Neural crest cell (in vitro differentiated cells): Measurements from ENCODE around the gene AKAP13. TPM values are rescaled to one million over a fixed set of nuclear protein-coding genes. Genes with fewer than 3 reads are reported as not detected.
A peak's percentile ranks its signal among the peaks of the same experiment; 100 is the strongest.

Source experiments
- DNase-seq: peaks from one replicate; pipeline ENCODE4 v3.0.0; 2021; ENCODE audit warnings: low read depth, mixed read lengths, low spot score
- H3K27ac Mint-ChIP-seq: one replicate; pipeline ENCODE4 v1.8.0; 2021; ENCODE audit warnings: mild to moderate bottlenecking, mixed read lengths; ENCODE audit not compliant: unreplicated experiment
- H3K27me3 Mint-ChIP-seq: 2 replicates; pipeline ENCODE4 v1.8.0; 2021; ENCODE audit warnings: low read depth, mild to moderate bottlenecking, mixed read lengths
- H3K36me3 Mint-ChIP-seq: 2 replicates; pipeline ENCODE4 v1.8.0; 2021; ENCODE audit warnings: low read depth, mild to moderate bottlenecking, mixed read lengths
- H3K4me1 Mint-ChIP-seq: 2 replicates; pipeline ENCODE4 v1.8.0; 2021; ENCODE audit warnings: mixed read lengths
- H3K4me3 Mint-ChIP-seq: one replicate; pipeline ENCODE4 v1.8.0; 2021; ENCODE audit warnings: mild to moderate bottlenecking, mixed read lengths
- H3K9me3 Mint-ChIP-seq: 2 replicates; pipeline ENCODE4 v1.8.0; 2021; ENCODE audit warnings: mixed read lengths
- CTCF ChIP-seq: fragments of 200-600 bp; sonication (generic); conservative IDR thresholded peaks from 2 replicates; pipeline ENCODE4 v1.5.0; 2021; ENCODE audit warnings: antibody characterized with exemption, mild to moderate bottlenecking
- total RNA-seq: library from RNA; stranded (reverse); gene quantifications from 2 replicates; pipeline ENCODE4 v1.2.1, GENCODE V29; 2021

AKAP13 gene
- total RNA-seq, 1 donor from 2014 or later: 81.3 TPM

- peaks cover 6% of the 10 kb centered on the region for H3K36me3 Mint-ChIP-seq
- H3K27me3 Mint-ChIP-seq: no peaks in the 10 kb centered on the region
- H3K4me1 Mint-ChIP-seq: peaks cover 20% of the 10 kb centered on the region
- H3K27ac Mint-ChIP-seq: no peak overlapping the region
- H3K4me3 Mint-ChIP-seq: no peak overlapping the region
- no peaks in the 10 kb centered on the region for H3K9me3 Mint-ChIP-seq
- no peak for TF ChIP-seq CTCF
- no peak for DNase-seq
These were observed 379.0 kb downstream of the AKAP13 start for GRCh38 chr15:85759376-85759775.

GRCh38 chr15:85760049-85760448, 379.6 kb downstream of the AKAP13 start:
- no peak for DNase-seq
- H3K4me3 Mint-ChIP-seq: no peak overlapping the region
- peaks cover 6% of the 10 kb centered on the region for H3K36me3 Mint-ChIP-seq
- peaks cover 18% of the 10 kb centered on the region for H3K4me1 Mint-ChIP-seq
- H3K9me3 Mint-ChIP-seq: no peaks in the 10 kb centered on the region
- no peak for TF ChIP-seq CTCF
- H3K27me3 Mint-ChIP-seq: no peaks in the 10 kb centered on the region
- H3K27ac Mint-ChIP-seq: no peak overlapping the region

GRCh38 chr15:85760531-85761371, 380.3 kb downstream of the AKAP13 start:
- H3K27me3 Mint-ChIP-seq: no peaks in the 10 kb centered on the region
- H3K4me1 Mint-ChIP-seq: peaks cover 18% of the 10 kb centered on the region
- TF ChIP-seq CTCF: no peak
- H3K4me3 Mint-ChIP-seq: no peak overlapping the region
- no peaks in the 10 kb centered on the region for H3K9me3 Mint-ChIP-seq
- no peak for DNase-seq
- H3K27ac Mint-ChIP-seq: no peak overlapping the region
- H3K36me3 Mint-ChIP-seq: peaks cover 4% of the 10 kb centered on the region

GRCh38 chr15:85761635-85762034, 381.2 kb downstream of the AKAP13 start:
- no peak for DNase-seq
- H3K9me3 Mint-ChIP-seq: no peaks in the 10 kb centered on the region
- H3K36me3 Mint-ChIP-seq: peaks cover 6% of the 10 kb centered on the region
- TF ChIP-seq CTCF: no peak
- H3K4me1 Mint-ChIP-seq: peaks cover 25% of the 10 kb centered on the region
- no peak overlapping the region for H3K4me3 Mint-ChIP-seq
- H3K27me3 Mint-ChIP-seq: no peaks in the 10 kb centered on the region
- H3K27ac Mint-ChIP-seq: peak overlapping the region; percentile 75

- no peaks in the 10 kb centered on the region for H3K27me3 Mint-ChIP-seq
- H3K36me3 Mint-ChIP-seq: peaks cover 6% of the 10 kb centered on the region
These were observed 381.8 kb downstream of the AKAP13 start for GRCh38 chr15:85762039-85762755.

More at GRCh38 chr15:85762039-85762755, 381.8 kb downstream of the AKAP13 start:
- no peak overlapping the region for H3K27ac Mint-ChIP-seq
- no peaks in the 10 kb centered on the region for H3K9me3 Mint-ChIP-seq
- DNase-seq: no peak
- H3K4me3 Mint-ChIP-seq: no peak overlapping the region
- TF ChIP-seq CTCF: no peak
- peaks cover 28% of the 10 kb centered on the region for H3K4me1 Mint-ChIP-seq
